ENCODE results near the gene HCK.
"Not testable (repeated sequence)": the region's sequence is repeated elsewhere in the genome, so short reads cannot be mapped to it uniquely, and the experiment has no call there.

The HCK gene

GRCh38 chr20:32029561-32029960 is 22.5 kb upstream of the HCK start:
- DNase-seq, result no peak

GRCh38 chr20:32031007-32031958 is 20.8 kb upstream of the HCK start:
- peak; percentile 55 for DNase-seq

DNA sequence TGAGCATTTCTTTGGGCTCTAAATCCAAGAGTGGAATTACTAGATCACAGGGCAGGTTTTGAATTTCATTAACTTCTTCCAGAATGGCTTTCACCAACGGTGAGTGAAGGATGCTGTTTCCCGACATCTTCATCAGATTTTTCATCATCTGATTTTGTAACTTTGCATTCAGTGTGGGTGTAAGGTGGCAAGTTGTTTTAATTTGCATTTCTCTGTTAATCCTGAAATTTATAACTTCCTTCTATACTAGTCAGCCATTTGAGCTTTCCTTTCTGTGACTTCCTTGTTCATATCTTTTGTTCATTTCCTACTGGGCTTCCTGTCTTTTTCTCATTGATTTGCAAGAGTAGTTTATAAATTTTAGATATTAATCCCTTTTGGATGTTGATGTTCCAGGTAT is 18.7 kb upstream of the HCK start:
- no peak for DNase-seq

- not testable (repeated sequence) for DNase-seq
Observed at GRCh38 chr20:32033721-32034120, 18.3 kb upstream of the HCK start.

DNA sequence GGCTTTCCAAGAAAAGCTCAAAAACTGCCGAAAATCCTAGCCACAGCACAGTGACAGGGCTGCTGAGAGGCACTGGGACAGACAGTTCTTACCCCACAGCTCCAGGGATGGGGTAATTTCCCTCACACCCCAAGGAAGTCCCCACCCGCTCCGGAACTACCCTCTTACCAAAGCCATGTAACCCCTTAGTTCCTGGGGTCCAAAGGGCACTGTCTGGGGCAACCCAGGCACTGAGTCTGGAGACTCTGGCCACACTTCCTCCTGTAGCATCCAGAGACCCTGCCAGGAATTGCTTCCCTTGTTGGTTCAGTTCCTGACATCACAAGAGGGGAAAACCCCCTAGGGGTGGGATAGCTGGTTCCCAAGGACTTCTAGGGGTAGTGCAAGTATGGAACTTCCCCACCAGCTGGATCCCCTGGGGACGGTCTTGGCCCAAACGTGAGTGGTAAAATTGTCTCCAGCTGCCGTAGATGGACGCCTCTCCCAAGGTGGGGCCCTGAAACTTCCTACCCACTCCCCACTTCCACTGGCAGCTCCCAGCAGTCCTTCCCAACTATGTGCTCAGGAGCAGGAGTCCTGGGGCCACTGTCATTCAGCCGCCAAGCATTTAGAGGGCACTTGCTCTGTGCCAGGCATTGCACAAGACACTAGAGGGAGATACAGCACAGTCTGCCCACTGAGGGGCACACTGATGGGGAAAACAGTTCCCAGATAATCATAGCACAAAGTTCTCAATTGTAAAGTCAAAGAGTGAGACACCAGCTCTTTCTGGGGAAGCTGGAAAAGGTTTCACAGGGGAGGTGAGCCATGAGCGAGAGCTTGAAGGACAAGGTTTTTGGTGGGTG is 17.2 kb upstream of the HCK start:
- no peak for DNase-seq

DNA sequence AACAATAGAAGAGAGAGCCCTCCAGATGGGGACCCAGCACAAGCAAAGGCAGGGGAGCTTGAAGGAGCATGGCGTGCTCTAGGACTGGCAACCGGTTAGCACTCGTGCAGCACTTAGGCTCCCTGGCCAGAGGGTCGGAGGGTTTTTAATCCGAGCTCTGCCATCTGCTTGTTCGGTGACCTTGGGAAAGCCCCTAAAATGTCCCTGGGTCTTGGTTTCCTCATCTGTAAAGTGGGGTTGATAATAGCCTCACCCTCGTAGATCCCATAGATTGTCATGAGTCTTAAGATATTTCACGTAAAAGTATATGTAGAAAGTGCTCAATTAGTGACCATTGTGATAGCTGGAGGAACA is 16.6 kb upstream of the HCK start:
- DNase-seq, result no peak

DNA sequence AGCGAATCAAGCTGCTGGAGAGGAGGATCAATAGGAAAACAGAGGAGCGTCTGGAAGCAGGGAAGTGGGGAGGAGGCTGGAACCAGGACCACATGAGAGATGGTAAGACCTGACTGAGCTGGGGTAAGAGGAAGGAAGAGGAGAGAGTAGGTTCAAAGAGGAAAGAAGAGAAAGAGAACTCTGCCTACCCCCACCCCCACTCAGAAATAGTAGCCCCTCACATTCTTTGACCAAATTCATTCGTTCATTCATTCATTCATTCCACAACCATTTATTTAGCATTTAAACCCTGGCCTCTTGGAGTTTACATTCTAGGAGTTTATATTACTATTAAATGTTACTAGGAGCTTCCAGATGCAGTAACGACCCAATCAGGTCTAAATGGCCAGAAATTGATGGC is 15.8 kb upstream of the HCK start:
- no peak for DNase-seq

DNA sequence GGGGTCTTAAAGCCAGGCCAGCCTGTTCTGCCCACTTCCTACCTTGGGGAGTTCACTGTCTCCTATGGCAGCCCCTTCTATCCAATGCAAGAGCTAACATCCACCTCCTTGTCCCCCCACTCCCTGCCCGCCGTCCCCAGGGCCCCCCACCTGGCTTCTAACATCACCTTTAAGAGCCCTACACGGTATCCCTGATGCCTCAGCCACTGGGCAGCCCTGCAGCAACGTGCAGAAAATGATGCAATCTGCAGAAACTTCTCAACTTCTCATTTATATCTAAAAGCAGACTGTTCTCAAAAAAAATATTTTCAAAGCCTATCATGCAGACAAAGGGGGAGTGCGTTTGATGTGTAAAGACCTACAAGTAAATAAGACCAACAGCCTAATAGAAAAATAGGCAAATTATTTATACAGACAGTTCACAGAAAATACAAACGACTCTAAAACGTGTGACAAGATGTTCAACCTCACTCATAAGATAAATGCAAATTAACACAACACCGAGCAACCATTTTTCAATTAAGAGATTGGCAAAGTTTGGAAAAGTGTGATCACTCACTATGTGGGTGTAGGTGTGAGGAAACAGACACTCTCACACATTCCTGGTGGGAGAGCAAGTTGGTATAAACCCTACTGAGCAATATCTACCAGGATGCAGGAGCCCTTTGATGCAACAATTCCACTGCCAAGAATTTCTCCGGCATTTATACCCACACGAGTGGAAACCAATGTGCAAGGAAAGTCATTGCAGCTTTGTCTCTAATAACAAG is 15.1 kb upstream of the HCK start:
- no peak for DNase-seq

- DNase-seq, result no peak
Observed at GRCh38 chr20:32037929-32038328, 14.1 kb upstream of the HCK start.

DNA sequence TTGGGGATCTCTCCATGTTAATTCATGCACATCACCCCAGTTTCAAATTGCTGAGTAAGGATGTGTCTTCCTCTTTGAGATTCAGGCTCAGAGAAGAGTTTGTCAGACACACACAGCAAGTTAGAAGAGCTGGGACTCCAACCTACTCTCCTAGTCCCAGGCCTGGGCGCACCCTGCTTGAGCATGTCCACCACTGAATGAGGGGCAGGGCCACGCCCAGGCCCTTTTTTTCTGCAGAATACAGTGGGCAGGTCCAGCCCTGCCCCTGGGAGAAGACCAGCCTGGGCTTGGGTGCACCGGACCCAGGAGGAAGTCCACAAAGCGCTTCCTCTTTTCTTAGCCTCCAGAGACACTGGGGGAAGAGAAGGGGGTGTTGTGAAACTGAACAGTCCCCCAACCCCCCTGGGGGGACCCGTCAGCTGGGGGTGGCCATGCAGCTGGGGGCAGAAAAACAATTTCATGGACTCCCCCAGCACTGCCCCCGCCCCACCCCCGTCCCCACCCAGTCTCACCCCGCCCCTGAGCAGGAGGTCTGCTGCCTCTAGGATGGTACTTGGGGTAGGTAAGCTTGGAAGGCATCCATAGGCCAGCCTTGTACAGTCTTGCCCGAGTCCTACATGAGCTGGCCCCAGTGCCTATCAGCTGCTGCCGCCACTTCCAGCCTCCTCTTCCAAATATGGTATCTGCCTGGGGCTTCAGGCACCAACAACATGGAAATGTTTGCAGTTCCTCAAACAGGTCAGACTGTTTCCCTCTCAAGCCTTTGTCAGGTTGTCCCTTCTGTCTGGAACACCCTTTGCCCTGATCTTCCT is 11.7 kb upstream of the HCK start:
- no peak for DNase-seq

DNA sequence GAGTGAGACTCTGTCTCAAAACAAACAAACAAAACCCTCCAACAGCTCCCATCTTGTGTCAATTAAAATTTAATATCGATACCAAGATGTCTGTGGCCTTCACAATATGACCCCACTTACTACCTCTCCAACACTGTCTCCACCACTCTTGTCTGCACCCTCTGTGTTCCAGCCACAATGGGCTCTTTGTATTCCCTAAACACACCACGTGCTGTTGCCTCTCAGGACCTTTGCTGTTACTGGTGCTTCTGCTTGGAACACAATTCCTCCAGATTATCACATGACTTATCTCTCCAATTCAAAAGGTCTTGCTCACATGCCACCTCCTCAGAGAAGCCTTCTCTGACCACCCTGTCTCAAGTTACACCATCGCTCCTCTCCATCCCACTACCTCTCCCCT is 6.0 kb upstream of the HCK start:
- DNase-seq, result no peak

- DNase-seq, result no peak
Observed at GRCh38 chr20:32050324-32050841, 1.7 kb upstream of the HCK start.

GRCh38 chr20:32050851-32051556 is 1.0 kb upstream of the HCK start:
- DNase-seq, result no peak

- DNase-seq, result no peak
Observed at GRCh38 chr20:32051720-32052089, 337 bp upstream of the HCK start.

DNA sequence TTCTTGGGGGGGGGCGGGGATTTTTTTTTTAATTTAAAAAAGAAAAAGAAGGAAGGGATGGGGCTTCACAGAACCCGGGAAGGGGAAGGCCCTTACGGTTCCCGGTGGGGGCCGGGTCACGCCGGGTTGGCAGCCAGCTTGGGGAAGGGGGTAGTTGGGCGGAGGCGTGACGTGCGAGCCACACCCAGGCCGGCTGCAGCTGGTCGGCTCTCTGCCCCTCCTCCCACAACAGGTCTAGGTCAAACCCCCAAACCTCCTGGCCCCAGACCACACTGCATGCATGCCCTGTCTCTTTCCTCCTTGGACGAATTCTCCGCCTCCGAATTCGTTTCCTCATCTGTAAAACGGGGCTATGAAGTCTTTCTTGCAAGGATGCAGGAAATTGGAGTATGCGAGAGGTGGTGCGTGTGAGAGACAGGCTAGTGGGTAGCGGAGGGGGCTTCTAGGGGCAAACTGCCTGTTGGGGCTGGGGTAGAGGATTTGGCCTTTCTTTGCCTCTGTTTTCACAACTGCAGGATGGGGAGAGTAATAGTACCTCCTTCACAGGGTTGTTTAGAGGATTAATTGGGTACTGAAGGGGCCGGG is 828 bp downstream of the HCK start:
- DNase-seq, result no peak

- no peak for DNase-seq
Observed at GRCh38 chr20:32053648-32054047, 1.6 kb downstream of the HCK start.

GRCh38 chr20:32056708-32057483 is 4.9 kb downstream of the HCK start:
- no peak for DNase-seq

DNA sequence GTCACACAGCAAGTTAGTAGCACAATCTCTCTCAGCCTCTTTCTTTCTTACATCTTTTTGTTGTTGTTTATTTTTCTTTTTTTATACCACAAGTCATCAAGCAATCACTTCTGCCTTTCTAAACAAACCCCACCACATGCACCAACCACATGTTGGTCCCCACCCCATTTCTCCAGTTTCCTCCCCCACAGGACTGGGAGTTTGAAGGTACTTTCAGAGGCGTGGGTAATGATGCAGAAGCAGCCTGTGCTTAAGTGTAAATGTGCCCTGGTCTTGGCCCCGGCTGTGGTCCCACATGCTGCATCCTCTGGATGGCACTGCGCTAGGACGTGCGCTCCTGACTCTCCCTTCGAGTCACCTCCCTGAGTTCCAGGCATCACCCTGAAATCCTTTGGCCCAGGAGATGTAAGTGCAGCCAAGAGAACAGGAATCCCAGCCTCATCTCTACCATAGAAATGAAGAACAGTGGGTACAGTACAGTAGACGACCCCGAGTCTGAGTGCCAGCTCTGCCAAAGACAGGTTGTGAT is 5.7 kb downstream of the HCK start:
- no peak for DNase-seq

DNA sequence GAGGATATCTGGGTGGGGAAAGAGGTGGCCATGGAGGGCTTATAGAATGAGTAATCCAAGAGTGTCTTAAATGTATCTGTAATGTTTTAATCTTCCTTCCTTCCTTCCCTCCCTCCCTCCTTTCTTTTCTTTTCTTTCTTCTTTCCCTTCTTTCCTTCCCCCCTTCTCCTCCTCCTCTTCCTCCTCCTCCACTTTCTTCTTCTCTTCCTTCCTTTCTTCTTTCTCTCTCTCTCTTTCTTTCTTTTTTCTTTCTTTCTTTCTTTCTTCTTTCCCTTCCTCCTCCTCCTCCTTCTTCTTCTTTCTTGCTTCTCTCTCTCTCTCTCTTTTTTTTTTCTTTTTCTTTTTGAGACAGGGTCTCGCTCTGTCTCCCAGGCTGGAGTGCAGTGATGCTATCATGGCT is 7.1 kb downstream of the HCK start:
- no peak for DNase-seq

DNA sequence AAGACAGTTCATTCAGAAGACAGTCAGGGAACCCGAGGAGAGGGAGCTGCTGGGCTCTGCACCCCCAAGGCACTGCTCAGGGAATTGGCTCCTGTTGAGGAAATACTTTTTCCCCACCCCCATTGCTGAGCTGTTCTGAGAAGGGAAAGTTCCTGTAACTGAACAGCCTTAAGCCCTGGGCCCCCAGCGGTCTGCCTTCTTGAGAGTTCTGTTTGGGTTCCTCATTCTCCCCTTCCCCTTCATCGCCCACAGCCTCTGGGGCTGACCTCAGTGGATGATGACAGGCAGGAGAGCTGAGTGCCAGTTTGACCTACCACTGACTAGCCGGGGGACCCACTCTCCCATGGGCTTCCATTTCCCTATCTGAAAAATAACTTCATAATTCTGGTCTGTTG is 10.7 kb downstream of the HCK start:
- no peak for DNase-seq

Measured in T-helper 9 cell (primary cell).